ENCODE results near the gene SEC24D.

DNA sequence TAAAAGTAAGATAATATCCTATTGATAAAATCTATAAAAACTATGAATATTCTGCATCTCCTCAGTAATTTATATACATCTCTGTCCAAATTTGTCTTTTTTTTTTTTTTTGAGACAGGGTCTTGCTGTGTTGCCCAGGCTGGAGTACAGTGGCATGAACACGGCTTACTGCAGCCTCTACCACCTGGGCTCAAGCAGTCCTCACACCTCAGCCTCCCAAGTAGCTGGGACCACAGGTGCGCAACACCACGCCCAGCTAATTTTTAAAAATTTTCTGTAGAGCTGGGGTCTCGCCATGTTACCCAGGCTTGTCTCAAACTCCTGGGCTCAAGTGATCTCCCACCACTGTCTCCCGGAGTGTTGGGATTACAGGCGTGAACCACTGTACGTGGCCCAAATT is 12.3 kb upstream of the SEC24D start:
- TF ChIP-seq, protein P1, sequence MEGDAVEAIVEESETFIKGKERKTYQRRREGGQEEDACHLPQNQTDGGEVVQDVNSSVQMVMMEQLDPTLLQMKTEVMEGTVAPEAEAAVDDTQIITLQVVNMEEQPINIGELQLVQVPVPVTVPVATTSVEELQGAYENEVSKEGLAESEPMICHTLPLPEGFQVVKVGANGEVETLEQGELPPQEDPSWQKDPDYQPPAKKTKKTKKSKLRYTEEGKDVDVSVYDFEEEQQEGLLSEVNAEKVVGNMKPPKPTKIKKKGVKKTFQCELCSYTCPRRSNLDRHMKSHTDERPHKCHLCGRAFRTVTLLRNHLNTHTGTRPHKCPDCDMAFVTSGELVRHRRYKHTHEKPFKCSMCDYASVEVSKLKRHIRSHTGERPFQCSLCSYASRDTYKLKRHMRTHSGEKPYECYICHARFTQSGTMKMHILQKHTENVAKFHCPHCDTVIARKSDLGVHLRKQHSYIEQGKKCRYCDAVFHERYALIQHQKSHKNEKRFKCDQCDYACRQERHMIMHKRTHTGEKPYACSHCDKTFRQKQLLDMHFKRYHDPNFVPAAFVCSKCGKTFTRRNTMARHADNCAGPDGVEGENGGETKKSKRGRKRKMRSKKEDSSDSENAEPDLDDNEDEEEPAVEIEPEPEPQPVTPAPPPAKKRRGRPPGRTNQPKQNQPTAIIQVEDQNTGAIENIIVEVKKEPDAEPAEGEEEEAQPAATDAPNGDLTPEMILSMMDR (IDR thresholded peaks at IDR 0.05): no peak
- no peak for TF ChIP-seq EP300 (IDR thresholded peaks at IDR 0.05)
- no peak for TF ChIP-seq POLR2A (IDR thresholded peaks at IDR 0.05)
